GM12878 (cell line): Measurements from ENCODE around the gene SCGB1C2. TPM values are rescaled to one million over a fixed set of nuclear protein-coding genes. Genes with fewer than 3 reads are reported as not detected.

Source experiments
- ATAC-seq: fragments of 200-7000 bp; cut with Tn5 transposase; 3 replicates; pipeline ENCODE4 v1.9.1; 2020; ENCODE audit warnings: mild to moderate bottlenecking, moderate library complexity
- BruUV-seq: library from RNA; stranded (reverse); fragments of 400-500 nt; replicated peaks from 2 replicates; lab custom pipeline; 2021; lab: Mats Ljungman, UMichigan
- CTCF ChIA-PET: fragments of 300-600 bp; sonication (Branson Sonifier 250); formaldehyde crosslinking; extraction: SDS; loops from one replicate; lab custom pipeline; 2021; ENCODE audit warnings: inconsistent platforms; lab: Yijun Ruan, JAX
- POLR2A ChIA-PET: fragments of 350-600 bp; formaldehyde crosslinking; extraction: SDS; loops from one replicate; lab custom pipeline; 2021; ENCODE audit warnings: inconsistent platforms; lab: Charles Lee
- RAD21 ChIA-PET: fragments of 300-600 bp; sonication (Branson Sonifier 250); formaldehyde crosslinking; loops from one replicate; lab custom pipeline; 2023; ENCODE audit warnings: antibody characterized with exemption; ENCODE audit not compliant: unreplicated experiment; lab: Charles Lee
- SMC1A ChIA-PET: fragments of 300-600 bp; sonication (Branson Sonifier 250); formaldehyde crosslinking; loops from one replicate; lab custom pipeline; 2023; ENCODE audit not compliant: unreplicated experiment, uncharacterized antibody; lab: Charles Lee
- DNase-seq: peaks from one replicate; pipeline ENCODE4 v3.0.0-alpha.2; 2011; ENCODE audit warnings: low read depth, low spot score
- FAIRE-seq: peaks from 3 replicates; lab custom pipeline; 2011; peaks lifted over from hg19 to GRCh38; lab: Jason Lieb, UNC
- H2AFZ ChIP-seq: 2 replicates; pipeline ENCODE4 v1.6.0; 2011; ENCODE audit warnings: low read depth, low read length, control low read depth; ENCODE audit not compliant: control insufficient read depth
- H3K27ac ChIP-seq: 2 replicates; pipeline ENCODE4 v1.5.1; 2011; ENCODE audit warnings: control low read depth; ENCODE audit not compliant: control insufficient read depth, insufficient read depth
- H3K27me3 ChIP-seq, 2 experiments: replicated peaks in 1 of 2; 2 replicates each; pipeline versions ENCODE4 v1.6.0 to v1.6.1; 2011; ENCODE audit warnings: low read length in 1 of 2; ENCODE audit not compliant: control insufficient read depth in 2 of 2, insufficient read depth in 2 of 2
- H3K36me3 ChIP-seq, 2 experiments: 2 replicates each; pipeline ENCODE4 v1.5.1; 2011; ENCODE audit warnings: low read length in 1 of 2; ENCODE audit not compliant: control insufficient read depth in 2 of 2, insufficient read depth in 2 of 2
- H3K4me1 ChIP-seq: 2 replicates; pipeline ENCODE4 v1.6.1; 2011; ENCODE audit warnings: mild to moderate bottlenecking, low read length, moderate library complexity, mixed read lengths; ENCODE audit not compliant: control insufficient read depth, insufficient read depth
- H3K4me2 ChIP-seq: 2 replicates; pipeline ENCODE4 v1.6.0; 2011; ENCODE audit warnings: control low read depth; ENCODE audit not compliant: control insufficient read depth, insufficient read depth
- H3K4me3 ChIP-seq: fragments of 200-600 bp; sonication (generic); 2 replicates; pipeline ENCODE4 v1.5.1; 2016
- H3K79me2 ChIP-seq: 2 replicates; pipeline ENCODE4 v1.6.0; 2011; ENCODE audit warnings: low read length; ENCODE audit not compliant: control insufficient read depth, insufficient read depth
- H3K9ac ChIP-seq: 2 replicates; pipeline ENCODE4 v1.8.0; 2011; ENCODE audit warnings: low read length, control low read depth, mixed read lengths; ENCODE audit not compliant: control insufficient read depth, insufficient read depth
- H3K9me3 ChIP-seq: replicated peaks from 3 replicates; pipeline ENCODE4 v1.5.1; 2011; ENCODE audit warnings: mild to moderate bottlenecking, low read length; ENCODE audit not compliant: control insufficient read depth, insufficient read depth
- H4K20me1 ChIP-seq: 2 replicates; pipeline ENCODE4 v1.6.0; 2011; ENCODE audit not compliant: control insufficient read depth, insufficient read depth
- ATF3 ChIP-seq: IDR thresholded peaks from 2 replicates; pipeline ENCODE4 v1.6.1; 2011; ENCODE audit warnings: low read depth, mild to moderate bottlenecking, low read length, moderate library complexity, borderline replicate concordance; ENCODE audit errors: extremely low read depth
- ATF7 ChIP-seq: fragments of 450-650 bp; IDR thresholded peaks from 2 replicates; pipeline ENCODE4 v1.6.1; 2016; ENCODE audit warnings: low read depth, mild to moderate bottlenecking
- CBFB ChIP-seq: IDR thresholded peaks from 2 replicates; pipeline ENCODE4 v1.6.1; 2016; ENCODE audit warnings: antibody characterized with exemption, low read depth
- EGR1 ChIP-seq, 2 experiments: IDR thresholded peaks; 1 replicate in 1 of 2; 2 replicates in 1 of 2; pipeline ENCODE4 v1.6.1; 2011 to 2012; ENCODE audit warnings: low read depth in 2 of 2, low read length in 2 of 2, borderline replicate concordance in 1 of 2, mild to moderate bottlenecking in 1 of 2, moderate library complexity in 1 of 2
- ELK1 ChIP-seq: IDR thresholded peaks from 2 replicates; pipeline ENCODE4 v1.6.1; 2012; ENCODE audit warnings: low read depth, low read length, improper control_type of control experiment
- EZH2 ChIP-seq: IDR thresholded peaks from 2 replicates; pipeline ENCODE4 v1.6.1; 2012; ENCODE audit warnings: low read depth, mild to moderate bottlenecking, control low read depth, inconsistent platforms, low read length, borderline replicate concordance; ENCODE audit not compliant: control insufficient read depth
- HCFC1 ChIP-seq: fragments of 150-350 bp; IDR thresholded peaks from 2 replicates; pipeline ENCODE4 v1.6.1; 2014; ENCODE audit warnings: low read length
- IRF4 ChIP-seq: IDR thresholded peaks from 2 replicates; pipeline ENCODE4 v1.6.1; 2011; ENCODE audit warnings: low read depth, low read length
- JUND ChIP-seq: IDR thresholded peaks from 2 replicates; pipeline ENCODE4 v1.6.1; 2012; ENCODE audit warnings: low read depth, mild to moderate bottlenecking, low read length, improper control_type of control experiment, moderate library complexity
- MTA3 ChIP-seq: IDR thresholded peaks from 2 replicates; pipeline ENCODE4 v1.6.1; 2012; ENCODE audit warnings: low read length, inconsistent platforms, borderline replicate concordance
- NFIC ChIP-seq: IDR thresholded peaks from 2 replicates; pipeline ENCODE4 v1.6.1; 2012; ENCODE audit warnings: low read depth, mild to moderate bottlenecking, inconsistent platforms, low read length, moderate library complexity
- NFYA ChIP-seq: IDR thresholded peaks from 2 replicates; pipeline ENCODE4 v1.6.1; 2011; ENCODE audit warnings: low read depth, mild to moderate bottlenecking, low read length, improper control_type of control experiment, borderline replicate concordance
- POLR2AphosphoS5 ChIP-seq: IDR thresholded peaks from 2 replicates; pipeline ENCODE4 v1.6.1; 2011; ENCODE audit warnings: mild to moderate bottlenecking, low read length, inconsistent platforms
- RFX5 ChIP-seq: IDR thresholded peaks from 2 replicates; pipeline ENCODE4 v1.6.1; 2011; ENCODE audit warnings: low read depth, low read length, improper control_type of control experiment
- SIN3A ChIP-seq: IDR thresholded peaks from 2 replicates; pipeline ENCODE4 v1.6.1; 2012; ENCODE audit warnings: low read depth, low read length, improper control_type of control experiment
- SMARCA5 ChIP-seq: fragments of 450-650 bp; IDR thresholded peaks from 2 replicates; pipeline ENCODE4 v1.6.1; 2017; ENCODE audit warnings: mild to moderate bottlenecking
- SP1 ChIP-seq: IDR thresholded peaks from one replicate; pipeline ENCODE4 v1.6.1; 2011; ENCODE audit warnings: low read depth, low read length
- ZBTB33 ChIP-seq: fragments of 450-650 bp; IDR thresholded peaks from 2 replicates; pipeline ENCODE4 v1.6.1; 2017; ENCODE audit warnings: mild to moderate bottlenecking
- ZNF592 ChIP-seq: fragments of 450-650 bp; IDR thresholded peaks from 2 replicates; pipeline ENCODE4 v1.6.1; 2017; ENCODE audit warnings: mild to moderate bottlenecking, moderate library complexity
- WGBS: methylation state at CpG from one replicate; pipeline ENCODE4 v1.1.6; 2016; ENCODE audit warnings: low lambda C conversion rate; ENCODE audit not compliant: insufficient replicate concordance, insufficient coverage; ENCODE audit errors: missing lambda C conversion rate; 5-methylcytosine and 5-hydroxymethylcytosine counted together
- in situ Hi-C: fragments of 300-500 bp; cut with MboI; formaldehyde crosslinking; loops from 9 replicates; pipeline ENCODE4 v1.14.3; 2018; ENCODE audit warnings: mixed read lengths
- intact Hi-C: fragments of 100-400 bp; cut with micrococcal nuclease; formaldehyde crosslinking; loops from one replicate; pipeline ENCODE4 v1.14.2; 2022; ENCODE audit not compliant: unreplicated experiment
- polyA plus RNA-seq, 11 experiments: library from polyadenylated mRNA; depleted of rRNA in 4 of 11; unstranded in 6 of 11; stranded (reverse) in 5 of 11; fragments of >200 nt; fragmentation: Nextera tagmentation in 4 of 11; fragmentation: Illumina TruSeq in 1 of 11; extraction: Ambion mirVana in 4 of 11; extraction: Trizol in 1 of 11; gene quantifications; 1 replicate in 1 of 11; 2 replicates in 10 of 11; pipeline versions ENCODE4 v1.2.1 to v1.2.3, GENCODE V29; 2011 to 2016; ENCODE audit warnings: inconsistent platforms in 2 of 11, missing spikeins in 2 of 11, low read depth in 1 of 11
- total RNA-seq, 4 experiments: library from RNA; depleted of rRNA in 3 of 4; stranded (reverse); fragments of >200 nt in 3 of 4; fragmentation: Illumina TruSeq in 1 of 4; extraction: Trizol in 1 of 4; gene quantifications; 2 replicates each; pipeline versions ENCODE4 v1.2.1 to v1.2.3, GENCODE V29; 2013 to 2021

The SCGB1C2 gene
- total and polyA plus RNA-seq, 10 of the 15 experiments (the other 5 are each of a cell fraction or from before 2014, with no cell fraction given) = not detected

GRCh38 chr17:170130-170670, 32.8 kb downstream of the SCGB1C2 start:
- CTCF ChIA-PET = no interaction called here

More at GRCh38 chr17:170130-170670, 32.8 kb downstream of the SCGB1C2 start:
- RAD21 ChIA-PET = no interaction called here
- Histone ChIP-seq H3K27me3 (no peaks in the 10 kb centered on the region; a peak in 2 of 4 replicates), H3K4me3 (no peak overlapping the region), H3K4me2 (no peak overlapping the region), H3K27ac (no peak overlapping the region), H3K9me3 (no peaks in the 10 kb centered on the region; the same call in 2 of the 3 replicates), H4K20me1 (no peaks in the 10 kb centered on the region), H2AFZ (no peak overlapping the region), H3K36me3 (no peaks in the 10 kb centered on the region), H3K9ac (no peak overlapping the region), H3K79me2 (no peaks in the 10 kb centered on the region), H3K4me1 (peaks cover 5% of the 10 kb centered on the region; the same call in 1 of the 2 replicates)
- ATAC-seq (no peak), FAIRE-seq (no peak), DNase-seq (no peak)
- intact Hi-C loops (no loop called here), in situ Hi-C loops (no loop called here)
- no TSS peak for BruUV-seq
- SMC1A ChIA-PET = no interaction called here
- POLR2A ChIA-PET = no interaction called here
- no peak for TF ChIP-seq JUND
- no peak for TF ChIP-seq SIN3A
- no peak for TF ChIP-seq SMARCA5
- no peak for TF ChIP-seq MTA3
- no peak for TF ChIP-seq NFYA
- no peak for TF ChIP-seq HCFC1
- no peak for TF ChIP-seq IRF4
- TF ChIP-seq NFIC = no peak
- TF ChIP-seq RFX5 = no peak
- TF ChIP-seq EGR1 (IDR thresholded peaks at IDR 0.05; ENCODE audit: borderline replicate concordance in 1 of 2, low read depth in 2 of 2, low read length in 2 of 2) = no peak
- no peak for TF ChIP-seq ZNF592
- TF ChIP-seq POLR2AphosphoS5 = no peak
- no peak for TF ChIP-seq EZH2
- no peak for TF ChIP-seq ATF7
- no peak for TF ChIP-seq ZBTB33
- TF ChIP-seq CBFB = no peak
- TF ChIP-seq SP1 = no peak
- TF ChIP-seq ATF3 = no peak
- no peak for TF ChIP-seq ELK1
- WGBS = 5% methylated on average over 6 of the region's 6 CpGs
